H9 (cell line): ENCODE measurements around the gene TUBGCP6. TPM values are rescaled to one million over a fixed set of nuclear protein-coding genes. Genes with fewer than 3 reads are reported as not detected.

Experiments used
- DNase-seq: peaks from one replicate; pipeline ENCODE4 v3.0.0-alpha.2; 2017
- H2AFZ ChIP-seq: one replicate; pipeline ENCODE4 v1.6.1; 2013; ENCODE audit warnings: mild to moderate bottlenecking, low read length, control low read depth, moderate library complexity
- H2AK5ac ChIP-seq: 2 replicates; pipeline ENCODE4 v1.6.1; 2013; ENCODE audit warnings: low read length, control low read depth, mixed read lengths; ENCODE audit not compliant: insufficient read length
- H2BK120ac ChIP-seq: one replicate; pipeline ENCODE4 v1.6.1; 2013; ENCODE audit warnings: low read depth, mild to moderate bottlenecking, low read length, control low read depth, inconsistent platforms; ENCODE audit not compliant: poor library complexity, severe bottlenecking
- H2BK12ac ChIP-seq: 2 replicates; pipeline ENCODE4 v1.6.1; 2013; ENCODE audit warnings: low read length, control low read depth, mixed read lengths, low read depth; ENCODE audit not compliant: insufficient read length
- H2BK15ac ChIP-seq: 2 replicates; pipeline ENCODE4 v1.6.1; 2013; ENCODE audit warnings: low read depth, low read length, control low read depth
- H2BK20ac ChIP-seq: one replicate; pipeline ENCODE4 v1.6.1; 2013; ENCODE audit warnings: low read depth, mild to moderate bottlenecking, low read length, control low read depth, inconsistent platforms; ENCODE audit not compliant: poor library complexity, severe bottlenecking
- H2BK5ac ChIP-seq: 2 replicates; pipeline ENCODE4 v1.6.1; 2013; ENCODE audit warnings: low read length, control low read depth, mixed read lengths; ENCODE audit not compliant: insufficient read length
- H3K14ac ChIP-seq: 2 replicates; pipeline ENCODE4 v1.6.1; 2013; ENCODE audit warnings: low read length, control low read depth; ENCODE audit not compliant: insufficient read depth
- H3K18ac ChIP-seq: 2 replicates; pipeline ENCODE4 v1.6.1; 2013; ENCODE audit warnings: low read depth, mild to moderate bottlenecking, mixed read lengths, low read length, control low read depth; ENCODE audit not compliant: insufficient read length
- H3K23ac ChIP-seq: 2 replicates; pipeline ENCODE4 v1.6.1; 2013; ENCODE audit warnings: low read length, control low read depth, mixed read lengths, low read depth; ENCODE audit not compliant: insufficient read length
- H3K23me2 ChIP-seq: 2 replicates; pipeline ENCODE4 v1.6.1; 2013; ENCODE audit warnings: low read depth, mild to moderate bottlenecking, mixed read lengths, low read length, control low read depth; ENCODE audit not compliant: insufficient read length, poor library complexity, severe bottlenecking
- H3K27ac ChIP-seq: 2 replicates; pipeline ENCODE4 v1.5.1; 2013; ENCODE audit warnings: low read length, control low read depth, mixed read lengths, low read depth; ENCODE audit not compliant: insufficient read length
- H3K27me3 ChIP-seq: 2 replicates; pipeline ENCODE4 v1.6.1; 2013; ENCODE audit warnings: low read length, control low read depth, inconsistent platforms; ENCODE audit not compliant: insufficient read depth
- H3K4ac ChIP-seq: 2 replicates; pipeline ENCODE4 v1.6.1; 2013; ENCODE audit warnings: low read depth, mild to moderate bottlenecking, control low read depth, inconsistent platforms, low read length, moderate library complexity
- H3K4me1 ChIP-seq: 2 replicates; pipeline ENCODE4 v1.6.1; 2013; ENCODE audit warnings: low read length, control low read depth, inconsistent platforms; ENCODE audit not compliant: insufficient read depth
- H3K4me2 ChIP-seq: 2 replicates; pipeline ENCODE4 v1.6.1; 2013; ENCODE audit warnings: low read length, control low read depth, mixed read lengths; ENCODE audit not compliant: insufficient read length, insufficient read depth
- H3K56ac ChIP-seq: 2 replicates; pipeline ENCODE4 v1.6.1; 2013; ENCODE audit warnings: low read depth, mild to moderate bottlenecking, mixed read lengths, low read length, control low read depth; ENCODE audit not compliant: insufficient read length
- H3K79me1 ChIP-seq: 2 replicates; pipeline ENCODE4 v1.6.1; 2013; ENCODE audit warnings: low read depth, mild to moderate bottlenecking, moderate library complexity, low read length, control low read depth, inconsistent platforms; ENCODE audit not compliant: insufficient read depth, poor library complexity, severe bottlenecking
- H3K79me2 ChIP-seq: 2 replicates; pipeline ENCODE4 v1.6.1; 2013; ENCODE audit warnings: low read length, control low read depth, inconsistent platforms; ENCODE audit not compliant: insufficient read depth
- H3K9ac ChIP-seq: 2 replicates; pipeline ENCODE4 v1.6.1; 2013; ENCODE audit warnings: low read length, control low read depth, mixed read lengths; ENCODE audit not compliant: insufficient read length; ENCODE audit errors: extremely low read depth
- H3K9me3 ChIP-seq: one replicate; pipeline ENCODE4 v1.6.1; 2013; ENCODE audit warnings: low read depth, low read length, inconsistent platforms; ENCODE audit not compliant: control insufficient read depth
- H3T11ph ChIP-seq: one replicate; pipeline ENCODE4 v1.6.1; 2013; ENCODE audit warnings: mild to moderate bottlenecking, low read length, control low read depth, inconsistent platforms
- H4K20me1 ChIP-seq: one replicate; pipeline ENCODE4 v1.6.1; 2013; ENCODE audit not compliant: control insufficient read depth, insufficient read length, insufficient read depth
- H4K5ac ChIP-seq: 2 replicates; pipeline ENCODE4 v1.6.1; 2013; ENCODE audit warnings: low read depth, mild to moderate bottlenecking, mixed read lengths, low read length, control low read depth; ENCODE audit not compliant: insufficient read length
- H4K8ac ChIP-seq: replicated peaks from 2 replicates; pipeline ENCODE4 v1.6.1; 2013; ENCODE audit warnings: low read length, control low read depth, mixed read lengths, low read depth; ENCODE audit not compliant: insufficient read length
- H4K91ac ChIP-seq: 2 replicates; pipeline ENCODE4 v1.6.1; 2013; ENCODE audit warnings: low read depth, mild to moderate bottlenecking, moderate library complexity, mixed read lengths, low read length, control low read depth; ENCODE audit not compliant: insufficient read length
- H3K27ac Mint-ChIP-seq, 3 experiments: 2 replicates in 2 of 3; 3 replicates in 1 of 3; pipeline ENCODE4 v1.8.0; 2020 to 2021; ENCODE audit warnings: mixed read lengths in 3 of 3, mild to moderate bottlenecking in 1 of 3, moderate library complexity in 1 of 3
- H3K27me3 Mint-ChIP-seq: 2 replicates; pipeline ENCODE4 v1.8.0; 2021; ENCODE audit warnings: low read depth, mild to moderate bottlenecking, moderate library complexity, mixed read lengths
- H3K36me3 Mint-ChIP-seq, 3 experiments: 2 replicates in 2 of 3; 3 replicates in 1 of 3; pipeline ENCODE4 v1.8.0; 2020 to 2021; ENCODE audit warnings: low read depth in 3 of 3, mixed read lengths in 3 of 3; ENCODE audit not compliant: insufficient read depth in 1 of 3
- H3K4me1 Mint-ChIP-seq, 2 experiments: 2 replicates each; pipeline ENCODE4 v1.8.0; 2020; ENCODE audit warnings: mixed read lengths in 2 of 2
- H3K4me3 Mint-ChIP-seq, 2 experiments: 2 replicates in 1 of 2; 3 replicates in 1 of 2; pipeline ENCODE4 v1.8.0; 2020 to 2021; ENCODE audit warnings: mild to moderate bottlenecking in 2 of 2, mixed read lengths in 2 of 2, moderate library complexity in 1 of 2
- H3K9me3 Mint-ChIP-seq, 2 experiments: 2 replicates in 1 of 2; 3 replicates in 1 of 2; pipeline ENCODE4 v1.8.0; 2020; ENCODE audit warnings: mild to moderate bottlenecking in 2 of 2, mixed read lengths in 2 of 2, moderate library complexity in 1 of 2
- WGBS: extraction: QIAGEN DNeasy Blood & Tissue Kit; methylation state at CpG from one replicate; pipeline ENCODE4 v1.1.7; 2013; ENCODE audit warnings: missing lambda C conversion rate, low lambda C conversion rate, mixed read lengths; ENCODE audit not compliant: insufficient read length; ENCODE audit errors: extremely low coverage; 5-methylcytosine and 5-hydroxymethylcytosine counted together
- total RNA-seq: library from RNA; stranded (reverse); gene quantifications from 2 replicates; pipeline ENCODE4 v1.2.1, GENCODE V29; 2021
- TF ChIP-seq, protein P1 (sequence below): fragments of 200-600 bp; sonication (generic); conservative IDR thresholded peaks from 3 replicates; pipeline ENCODE4 v1.8.0; 2021; ENCODE audit warnings: antibody characterized with exemption, mild to moderate bottlenecking

The TUBGCP6 gene
- total RNA-seq, 1 experiment from 2014 or later, result 29.0 TPM

GRCh38 chr22:50216055-50216683 is 28.7 kb downstream of the TUBGCP6 start:
- H3K4me3 Mint-ChIP-seq, result no peak overlapping the region
- H4K8ac ChIP-seq, result no peak overlapping the region
- peaks cover 3% of the 10 kb centered on the region for H4K20me1 ChIP-seq
- peaks cover 31 to 80% (median 75%) of the 10 kb centered on the region in 3 experiments for H3K36me3 Mint-ChIP-seq
- no peak overlapping the region for H4K91ac ChIP-seq
- TF ChIP-seq, protein P1, sequence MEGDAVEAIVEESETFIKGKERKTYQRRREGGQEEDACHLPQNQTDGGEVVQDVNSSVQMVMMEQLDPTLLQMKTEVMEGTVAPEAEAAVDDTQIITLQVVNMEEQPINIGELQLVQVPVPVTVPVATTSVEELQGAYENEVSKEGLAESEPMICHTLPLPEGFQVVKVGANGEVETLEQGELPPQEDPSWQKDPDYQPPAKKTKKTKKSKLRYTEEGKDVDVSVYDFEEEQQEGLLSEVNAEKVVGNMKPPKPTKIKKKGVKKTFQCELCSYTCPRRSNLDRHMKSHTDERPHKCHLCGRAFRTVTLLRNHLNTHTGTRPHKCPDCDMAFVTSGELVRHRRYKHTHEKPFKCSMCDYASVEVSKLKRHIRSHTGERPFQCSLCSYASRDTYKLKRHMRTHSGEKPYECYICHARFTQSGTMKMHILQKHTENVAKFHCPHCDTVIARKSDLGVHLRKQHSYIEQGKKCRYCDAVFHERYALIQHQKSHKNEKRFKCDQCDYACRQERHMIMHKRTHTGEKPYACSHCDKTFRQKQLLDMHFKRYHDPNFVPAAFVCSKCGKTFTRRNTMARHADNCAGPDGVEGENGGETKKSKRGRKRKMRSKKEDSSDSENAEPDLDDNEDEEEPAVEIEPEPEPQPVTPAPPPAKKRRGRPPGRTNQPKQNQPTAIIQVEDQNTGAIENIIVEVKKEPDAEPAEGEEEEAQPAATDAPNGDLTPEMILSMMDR, result no peak
- no peak overlapping the region for H3K9ac ChIP-seq
- H2AK5ac ChIP-seq, result no peak overlapping the region
- H2BK15ac ChIP-seq, result no peak overlapping the region
- no peak overlapping the region for H3K4ac ChIP-seq
- no peak overlapping the region for H2BK120ac ChIP-seq
- no peaks in the 10 kb centered on the region for H3K4me1 ChIP-seq
- H2BK20ac ChIP-seq, result no peak overlapping the region
- no peak overlapping the region for H3K4me2 ChIP-seq
- no CpG with 5 or more reads among the region's 15 CpGs for WGBS
- no peaks in the 10 kb centered on the region for H3K23me2 ChIP-seq
- peaks cover 0 to 8% of the 10 kb centered on the region in 2 experiments; a peak in 1 of 5 replicates for H3K9me3 Mint-ChIP-seq
- H3K27me3 Mint-ChIP-seq, result no peaks in the 10 kb centered on the region
- no peak overlapping the region for H3K56ac ChIP-seq
- DNase-seq, result no peak
- H3K9me3 ChIP-seq, result no peaks in the 10 kb centered on the region
- no peak overlapping the region; a peak in 1 of 7 replicates for H3K27ac Mint-ChIP-seq
- H2BK12ac ChIP-seq, result no peak overlapping the region
- H4K5ac ChIP-seq, result no peak overlapping the region
- no peaks in the 10 kb centered on the region for H3K27me3 ChIP-seq
- no peak overlapping the region for H2AFZ ChIP-seq
- peaks cover 5 to 9% of the 10 kb centered on the region in 2 experiments for H3K4me1 Mint-ChIP-seq
- no peak overlapping the region for H3T11ph ChIP-seq
- no peaks in the 10 kb centered on the region for H3K79me1 ChIP-seq
- no peak overlapping the region for H3K27ac ChIP-seq
- no peak overlapping the region for H2BK5ac ChIP-seq
- peaks cover 3% of the 10 kb centered on the region; the same call in 1 of the 2 replicates for H3K79me2 ChIP-seq
- no peak overlapping the region for H3K18ac ChIP-seq
- no peak overlapping the region for H3K23ac ChIP-seq
- H3K14ac ChIP-seq, result no peak overlapping the region
